ENCODE data around the gene PTPRD. TPM values are rescaled to one million over a fixed set of nuclear protein-coding genes. Genes with fewer than 3 reads are reported as not detected.

The PTPRD gene
- total and polyA plus RNA-seq, 2 experiments from 2014 or later = 11.5 to 58.0 TPM

- no peak for ATAC-seq
- Histone ChIP-seq H3K27me3 (ENCODE audit: insufficient read depth) (no peaks in the 10 kb centered on the region), H2AFZ (no peak overlapping the region), H3K4me1 (ENCODE audit: insufficient read depth) (no peaks in the 10 kb centered on the region), H3K36me3 (ENCODE audit: insufficient read depth) (no peaks in the 10 kb centered on the region), H4K20me1 (replicated peaks; ENCODE audit: insufficient read depth) (no peaks in the 10 kb centered on the region), H3K27ac (ENCODE audit: low read depth) (no peak overlapping the region), H3F3A (replicated peaks; ENCODE audit: low read depth) (no peaks in the 10 kb centered on the region), H3K4me3 (no peak overlapping the region), H3K79me2 (replicated peaks; ENCODE audit: insufficient read depth) (no peaks in the 10 kb centered on the region), H3K9me2 (ENCODE audit: insufficient read depth) (no peaks in the 10 kb centered on the region), H3K4me2 (no peak overlapping the region)
- H3K36me3 Mint-ChIP-seq (ENCODE audit: low read depth) = no peaks in the 10 kb centered on the region
- H3K4me3 Mint-ChIP-seq = no peak overlapping the region
- DNase-seq (ENCODE audit: low spot score) = no peak
- no peak overlapping the region for H3K27ac Mint-ChIP-seq
- no peaks in the 10 kb centered on the region for H3K4me1 Mint-ChIP-seq
- TF ChIP-seq ETS1 (IDR thresholded peaks at IDR 0.05) = no peak
- TF ChIP-seq CTCF (conservative IDR thresholded peaks at IDR 0.05; ENCODE audit: low read depth in 2 of 2) = no peak
- no peak for TF ChIP-seq REST (IDR thresholded peaks at IDR 0.05; ENCODE audit: unreplicated experiment)
- no peak for TF ChIP-seq JUNB (IDR thresholded peaks at IDR 0.05; ENCODE audit: unreplicated experiment)
- peaks cover 3% of the 10 kb centered on the region for H3K27me3 Mint-ChIP-seq (ENCODE audit: insufficient read depth, low read depth, poor library complexity)
- peaks cover 3% of the 10 kb centered on the region; the same call in 1 of the 3 replicates for H3K9me3 Mint-ChIP-seq
Measured at GRCh38 chr9:10254338-10254737, 358.5 kb downstream of the PTPRD start.

GRCh38 chr9:10253341-10253740 lies 359.5 kb downstream of the PTPRD start:
- Histone ChIP-seq H3K36me3 (ENCODE audit: insufficient read depth) (no peaks in the 10 kb centered on the region), H3K27ac (ENCODE audit: low read depth) (no peak overlapping the region), H4K20me1 (replicated peaks; ENCODE audit: insufficient read depth) (no peaks in the 10 kb centered on the region), H3K9me2 (ENCODE audit: insufficient read depth) (no peaks in the 10 kb centered on the region), H3F3A (replicated peaks; ENCODE audit: low read depth) (no peaks in the 10 kb centered on the region), H3K79me2 (replicated peaks; ENCODE audit: insufficient read depth) (no peaks in the 10 kb centered on the region), H3K4me2 (no peak overlapping the region), H2AFZ (no peak overlapping the region), H3K4me1 (ENCODE audit: insufficient read depth) (no peaks in the 10 kb centered on the region), H3K4me3 (no peak overlapping the region), H3K27me3 (ENCODE audit: insufficient read depth) (no peaks in the 10 kb centered on the region)
- no peak for ATAC-seq
- Mint-ChIP-seq H3K9me3 (peaks cover 3% of the 10 kb centered on the region; the same call in 1 of the 3 replicates), H3K4me3 (no peak overlapping the region), H3K36me3 (ENCODE audit: low read depth) (no peaks in the 10 kb centered on the region), H3K27ac (no peak overlapping the region), H3K4me1 (no peaks in the 10 kb centered on the region), H3K27me3 (ENCODE audit: insufficient read depth, low read depth, poor library complexity) (no peaks in the 10 kb centered on the region)
- DNase-seq (ENCODE audit: low spot score) = no peak
- TF ChIP-seq ZNF462 (CRISPR knock-in tag; IDR thresholded peaks at IDR 0.05) (no peak), ETS1 (IDR thresholded peaks at IDR 0.05) (no peak), ZNF331 (CRISPR knock-in tag; IDR thresholded peaks at IDR 0.05; ENCODE audit: low read depth) (no peak)
